Measurements from ENCODE around the gene ATP8B1. TPM values are rescaled to one million over a fixed set of nuclear protein-coding genes. Genes with fewer than 3 reads are reported as not detected.
A peak's percentile ranks its signal among the peaks of the same experiment; 100 is the strongest.

ATP8B1 gene
- total RNA-seq, 2 experiments from 2014 or later: not detected

DNA sequence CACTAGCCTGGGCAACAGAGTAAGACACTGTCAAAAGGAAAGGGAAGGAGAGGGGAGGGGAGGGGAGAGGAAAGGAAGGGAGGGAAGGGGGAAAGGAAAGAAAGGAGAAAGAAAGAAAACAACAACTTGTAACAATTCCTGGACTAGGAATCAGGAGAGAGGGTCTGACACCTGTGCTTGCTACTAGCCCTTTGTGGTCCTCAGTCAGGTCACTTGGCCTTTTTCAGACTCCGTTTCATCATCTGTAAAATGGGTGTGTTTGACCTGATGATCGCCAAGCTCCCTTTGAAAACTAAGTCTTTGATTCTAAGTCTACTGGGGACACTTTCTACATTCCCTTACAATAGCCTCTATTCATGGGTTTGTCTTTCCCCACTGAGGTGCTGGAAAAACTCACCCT, 11.4 kb upstream of the ATP8B1 start:
- no peak overlapping the region for H3K4me3 Mint-ChIP-seq
- no peak for DNase-seq
- intact Hi-C loops (cut with micrococcal nuclease): no loop called here
- no peak overlapping the region for H3K27ac Mint-ChIP-seq
- CTCF ChIA-PET: no interaction called here
- peaks cover 16% of the 10 kb centered on the region for H3K27me3 Mint-ChIP-seq (ENCODE audit: low read depth)
- H3K9me3 Mint-ChIP-seq: peaks cover 14% of the 10 kb centered on the region
- no peaks in the 10 kb centered on the region for H3K4me1 Mint-ChIP-seq (ENCODE audit: low read depth)
- H3K36me3 Mint-ChIP-seq (ENCODE audit: low read depth): peaks cover 5% of the 10 kb centered on the region

DNA sequence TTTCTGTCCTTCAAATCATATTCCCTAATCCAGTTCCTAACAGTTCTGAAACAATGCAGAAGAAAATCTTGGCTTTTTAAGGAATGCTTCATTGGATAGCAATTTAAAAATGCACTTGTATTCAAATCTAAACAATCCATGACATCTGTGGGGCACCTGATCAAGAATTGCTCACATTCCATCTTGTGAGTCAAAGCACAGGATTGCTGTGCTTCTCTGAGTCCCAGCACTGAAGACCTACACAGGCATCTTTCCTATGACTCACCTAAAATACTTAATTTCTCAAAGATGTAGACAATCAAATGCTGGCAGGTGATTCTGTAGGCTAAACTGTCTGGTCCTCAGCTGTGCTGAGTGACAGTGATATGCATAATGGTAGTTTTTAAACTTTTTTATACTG, 10.1 kb upstream of the ATP8B1 start:
- H3K4me3 Mint-ChIP-seq: no peak overlapping the region
- no peak for DNase-seq
- H3K27ac Mint-ChIP-seq: no peak overlapping the region
- peaks cover 26% of the 10 kb centered on the region for H3K27me3 Mint-ChIP-seq (ENCODE audit: low read depth)
- CTCF ChIA-PET: no interaction called here
- H3K9me3 Mint-ChIP-seq: peaks cover 14% of the 10 kb centered on the region
- intact Hi-C loops (cut with micrococcal nuclease): no loop called here
- peaks cover 5% of the 10 kb centered on the region for H3K36me3 Mint-ChIP-seq (ENCODE audit: low read depth)
- H3K4me1 Mint-ChIP-seq (ENCODE audit: low read depth): no peaks in the 10 kb centered on the region

DNA sequence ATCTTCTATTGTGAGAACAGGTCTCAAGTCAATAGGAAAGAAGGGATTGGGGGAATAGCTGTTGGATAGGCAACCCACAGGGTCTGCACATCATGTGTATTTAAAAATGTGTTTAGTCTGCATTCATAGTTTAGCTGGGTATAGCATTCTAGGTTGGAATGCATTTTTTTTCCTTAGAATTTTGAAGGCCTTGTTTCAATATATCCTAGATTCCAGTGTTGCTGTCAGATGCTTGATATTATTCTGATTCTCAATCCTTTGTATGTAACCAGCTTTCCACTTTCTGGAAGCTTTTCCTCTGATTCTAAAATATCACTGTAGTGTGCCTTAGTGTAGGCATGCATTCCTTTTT, 9.0 kb upstream of the ATP8B1 start:
- no peak for DNase-seq
- Mint-ChIP-seq H3K4me3 (no peak overlapping the region), H3K4me1 (ENCODE audit: low read depth) (no peaks in the 10 kb centered on the region), H3K9me3 (peaks cover 14% of the 10 kb centered on the region), H3K36me3 (ENCODE audit: low read depth) (peaks cover 5% of the 10 kb centered on the region), H3K27ac (no peak overlapping the region), H3K27me3 (ENCODE audit: low read depth) (peaks cover 30% of the 10 kb centered on the region)
- intact Hi-C loops (cut with micrococcal nuclease): no loop called here
- CTCF ChIA-PET: interaction anchor here (0.7 kb wide), 1 partner anchor 50 kb away, joined by 3 read pairs; no protein-coding TSS in a partner anchor

- CTCF ChIA-PET: no interaction called here
- Mint-ChIP-seq H3K4me3 (no peak overlapping the region), H3K4me1 (ENCODE audit: low read depth) (no peaks in the 10 kb centered on the region), H3K9me3 (peaks cover 14% of the 10 kb centered on the region), H3K27ac (no peak overlapping the region), H3K27me3 (ENCODE audit: low read depth) (peaks cover 28% of the 10 kb centered on the region), H3K36me3 (ENCODE audit: low read depth) (peaks cover 5% of the 10 kb centered on the region)
- DNase-seq: no peak
- intact Hi-C loops (cut with micrococcal nuclease): no loop called here
These were observed 8.5 kb upstream of the ATP8B1 start for GRCh38 chr18:57811477-57812125.

- Mint-ChIP-seq H3K27ac (no peak overlapping the region), H3K27me3 (ENCODE audit: low read depth) (peaks cover 29% of the 10 kb centered on the region), H3K4me3 (no peak overlapping the region), H3K4me1 (ENCODE audit: low read depth) (no peaks in the 10 kb centered on the region), H3K36me3 (ENCODE audit: low read depth) (peaks cover 5% of the 10 kb centered on the region), H3K9me3 (peaks cover 13% of the 10 kb centered on the region)
- CTCF ChIA-PET: no interaction called here
- no peak for DNase-seq
- intact Hi-C loops (cut with micrococcal nuclease): no loop called here
These were observed 6.1 kb upstream of the ATP8B1 start for GRCh38 chr18:57809190-57809589.

DNA sequence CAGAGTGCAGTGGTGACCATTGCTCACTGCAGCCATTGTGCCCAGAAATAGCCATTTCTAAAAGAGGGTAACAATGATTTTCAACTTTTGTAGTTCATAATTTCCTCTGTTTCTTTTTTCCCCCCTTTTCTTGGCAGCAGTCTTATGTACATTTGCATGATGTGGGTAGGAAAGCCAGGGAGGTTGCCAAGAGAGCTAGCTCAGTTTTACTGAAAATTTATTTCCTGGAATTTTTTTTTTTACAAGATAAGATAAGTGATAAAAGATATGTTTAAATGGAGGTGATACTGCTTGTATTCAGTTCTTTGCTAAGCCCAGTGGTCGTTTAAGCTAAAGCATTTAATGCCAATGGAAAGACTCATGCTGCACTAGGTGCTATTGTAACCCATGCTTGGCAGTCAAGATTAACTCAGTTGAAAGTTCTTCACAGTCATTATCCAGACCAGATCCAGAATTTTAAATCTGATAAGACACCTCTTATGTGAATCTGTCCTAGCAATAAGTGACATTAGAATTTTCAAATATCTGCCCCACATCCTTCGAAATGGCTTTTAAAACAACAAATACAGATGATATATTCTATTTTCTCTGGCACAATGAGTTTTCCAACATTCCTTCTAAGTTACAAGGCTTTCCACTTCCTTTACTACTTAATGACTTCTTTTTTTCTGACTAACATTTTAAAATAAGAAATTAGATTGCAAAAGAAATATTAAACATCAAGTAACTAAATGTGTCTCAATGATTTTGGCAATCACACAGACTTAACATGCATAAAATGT, 4.4 kb upstream of the ATP8B1 start:
- intact Hi-C loops (cut with micrococcal nuclease): no loop called here
- peaks cover 2% of the 10 kb centered on the region for H3K4me1 Mint-ChIP-seq (ENCODE audit: low read depth)
- peaks cover 4% of the 10 kb centered on the region for H3K9me3 Mint-ChIP-seq
- peaks cover 34% of the 10 kb centered on the region for H3K27me3 Mint-ChIP-seq (ENCODE audit: low read depth)
- no peak for DNase-seq
- H3K27ac Mint-ChIP-seq: no peak overlapping the region
- H3K36me3 Mint-ChIP-seq (ENCODE audit: low read depth): peaks cover 3% of the 10 kb centered on the region
- H3K4me3 Mint-ChIP-seq: no peak overlapping the region
- CTCF ChIA-PET: interaction anchor here (0.7 to 1.1 kb wide), 2 partner anchors 165 to 672 kb away, joined by 3 to 5 read pairs; no protein-coding TSS in a partner anchor

GRCh38 chr18:57806978-57807285, 3.8 kb upstream of the ATP8B1 start:
- Mint-ChIP-seq H3K4me1 (ENCODE audit: low read depth) (peaks cover 8% of the 10 kb centered on the region), H3K4me3 (no peak overlapping the region), H3K36me3 (ENCODE audit: low read depth) (peaks cover under 1% of the 10 kb centered on the region), H3K9me3 (peaks cover 4% of the 10 kb centered on the region), H3K27ac (no peak overlapping the region), H3K27me3 (ENCODE audit: low read depth) (peaks cover 40% of the 10 kb centered on the region)
- CTCF ChIA-PET: interaction anchor here (0.7 to 1.1 kb wide), 2 partner anchors 164 to 672 kb away, joined by 3 to 5 read pairs; no protein-coding TSS in a partner anchor
- intact Hi-C loops (cut with micrococcal nuclease): no loop called here
- DNase-seq: no peak

GRCh38 chr18:57806201-57806977, 3.3 kb upstream of the ATP8B1 start:
- Mint-ChIP-seq H3K27ac (no peak overlapping the region), H3K9me3 (peaks cover 2% of the 10 kb centered on the region), H3K4me1 (ENCODE audit: low read depth) (peaks cover 13% of the 10 kb centered on the region), H3K36me3 (ENCODE audit: low read depth) (no peaks in the 10 kb centered on the region), H3K27me3 (ENCODE audit: low read depth) (peaks cover 45% of the 10 kb centered on the region), H3K4me3 (no peak overlapping the region)
- intact Hi-C loops (cut with micrococcal nuclease): no loop called here
- CTCF ChIA-PET: interaction anchor here (0.7 to 1.1 kb wide), 2 partner anchors 163 to 673 kb away, joined by 3 to 5 read pairs; no protein-coding TSS in a partner anchor
- DNase-seq: no peak

GRCh38 chr18:57805117-57805516, 2.0 kb upstream of the ATP8B1 start:
- no peak for DNase-seq
- Mint-ChIP-seq H3K4me3 (no peak overlapping the region), H3K27me3 (ENCODE audit: low read depth) (peaks cover 55% of the 10 kb centered on the region), H3K27ac (no peak overlapping the region), H3K9me3 (no peaks in the 10 kb centered on the region), H3K36me3 (ENCODE audit: low read depth) (no peaks in the 10 kb centered on the region), H3K4me1 (ENCODE audit: low read depth) (peaks cover 13% of the 10 kb centered on the region)
- intact Hi-C loops (cut with micrococcal nuclease): no loop called here
- CTCF ChIA-PET: no interaction called here

DNA sequence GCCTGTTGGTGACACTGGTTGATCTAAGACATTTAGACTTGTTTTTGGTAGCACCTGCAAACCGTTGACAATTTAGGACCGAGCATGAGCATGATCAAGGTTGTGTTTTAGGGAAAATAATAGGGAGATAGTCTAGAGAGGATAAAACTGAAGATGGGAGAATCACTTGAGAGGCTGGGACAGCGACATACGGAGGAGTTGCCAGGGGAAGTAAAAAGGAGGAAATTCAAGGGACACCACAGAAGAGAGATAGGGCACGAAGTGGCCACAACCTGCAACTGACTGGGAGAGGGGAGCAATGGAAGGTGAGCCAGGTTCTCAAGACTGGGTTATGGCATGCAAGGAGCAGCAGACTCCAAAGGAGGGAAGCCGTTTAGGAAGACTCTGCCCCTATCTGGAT, 1.4 kb upstream of the ATP8B1 start:
- CTCF ChIA-PET: no interaction called here
- no peaks in the 10 kb centered on the region for H3K36me3 Mint-ChIP-seq (ENCODE audit: low read depth)

GRCh38 chr18:57802213-57803102, 657 bp downstream of the ATP8B1 start:
- Mint-ChIP-seq H3K9me3 (no peaks in the 10 kb centered on the region), H3K4me1 (ENCODE audit: low read depth) (peaks cover 13% of the 10 kb centered on the region), H3K27me3 (ENCODE audit: low read depth) (peaks cover 49% of the 10 kb centered on the region), H3K4me3 (peak overlapping the region; percentile 71), H3K27ac (no peak overlapping the region), H3K36me3 (ENCODE audit: low read depth) (no peaks in the 10 kb centered on the region)
- DNase-seq: peak; percentile 14
- CTCF ChIA-PET: no interaction called here
- intact Hi-C loops (cut with micrococcal nuclease): loop anchor here (2.0 kb wide), 1 partner anchor 172 kb away; no protein-coding TSS in a partner anchor

More for the DNA sequence above, 1.4 kb upstream of the ATP8B1 start:
- no peak for DNase-seq
- peaks cover 13% of the 10 kb centered on the region for H3K4me1 Mint-ChIP-seq (ENCODE audit: low read depth)
- no peak overlapping the region for H3K4me3 Mint-ChIP-seq
- H3K27ac Mint-ChIP-seq: no peak overlapping the region
- intact Hi-C loops (cut with micrococcal nuclease): no loop called here
- no peaks in the 10 kb centered on the region for H3K9me3 Mint-ChIP-seq
- peaks cover 57% of the 10 kb centered on the region for H3K27me3 Mint-ChIP-seq (ENCODE audit: low read depth)

DNA sequence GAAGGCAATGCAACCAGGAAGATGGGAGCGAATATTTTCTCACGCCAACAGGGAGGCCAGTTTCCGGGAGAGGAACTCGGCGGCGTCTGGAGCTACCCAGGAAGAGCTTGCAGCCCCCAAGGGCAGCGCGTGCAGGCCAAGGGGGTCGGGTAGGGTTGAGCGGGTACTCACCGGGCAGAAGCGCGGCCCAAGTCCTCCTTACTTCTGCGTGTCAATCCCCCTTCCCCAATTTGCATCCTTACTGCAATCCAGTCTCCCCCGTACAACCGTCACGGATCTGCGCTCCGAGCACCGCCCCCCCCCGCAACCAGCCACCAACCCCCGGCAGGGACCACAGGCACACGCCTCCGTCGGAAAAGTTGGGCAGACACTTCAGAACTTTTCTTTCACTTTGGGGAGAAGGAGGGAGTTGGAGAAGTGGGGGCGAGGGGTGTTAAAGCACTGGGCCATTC, 1.3 kb downstream of the ATP8B1 start:
- no peak overlapping the region for H3K27ac Mint-ChIP-seq
- intact Hi-C loops (cut with micrococcal nuclease): loop anchor here (2.0 kb wide), 1 partner anchor 171 kb away; no protein-coding TSS in a partner anchor
- DNase-seq: no peak
- peak overlapping the region; percentile 71 for H3K4me3 Mint-ChIP-seq
- no peaks in the 10 kb centered on the region for H3K9me3 Mint-ChIP-seq
- no peaks in the 10 kb centered on the region for H3K36me3 Mint-ChIP-seq (ENCODE audit: low read depth)
- peaks cover 51% of the 10 kb centered on the region for H3K27me3 Mint-ChIP-seq (ENCODE audit: low read depth)
- CTCF ChIA-PET: no interaction called here
- H3K4me1 Mint-ChIP-seq (ENCODE audit: low read depth): peaks cover 13% of the 10 kb centered on the region
